GM21381 (cell line): ENCODE data around the gene DPP6.
"Not testable (repeated sequence)": the region's sequence is repeated elsewhere in the genome, so short reads cannot be mapped to it uniquely, and the experiment has no call there.

Experiments
- ATAC-seq: cut with Tn5 transposase; IDR thresholded peaks from one replicate; pipeline ENCODE4 v1.9.1; 2021; ENCODE audit warnings: mild to moderate bottlenecking, moderate library complexity; ENCODE audit not compliant: unreplicated experiment

The DPP6 gene

GRCh38 chr7:154051643-154052529, at the start of gene DPP6:
Gene DPP6, plus strand, starts transcription at chr7:154052398.
- not testable (repeated sequence) for ATAC-seq

GRCh38 chr7:154009423-154009911, 42.7 kb upstream of the DPP6 start:
- ATAC-seq = not testable (repeated sequence)

- not testable (repeated sequence) for ATAC-seq
Measured at GRCh38 chr7:154010726-154011568, 41.3 kb upstream of the DPP6 start.

GRCh38 chr7:154012800-154013199, 39.4 kb upstream of the DPP6 start:
- ATAC-seq = not testable (repeated sequence)

- ATAC-seq = not testable (repeated sequence)
Measured at GRCh38 chr7:154015636-154016035, 36.6 kb upstream of the DPP6 start.

GRCh38 chr7:154018354-154018753, 33.8 kb upstream of the DPP6 start:
- not testable (repeated sequence) for ATAC-seq

- ATAC-seq = not testable (repeated sequence)
Measured at GRCh38 chr7:154027805-154028204, 24.4 kb upstream of the DPP6 start.

- not testable (repeated sequence) for ATAC-seq
Measured at GRCh38 chr7:154030476-154031080, 21.6 kb upstream of the DPP6 start.

- ATAC-seq = peak; percentile 78
Measured at GRCh38 chr7:154039466-154040165, 12.6 kb upstream of the DPP6 start.

GRCh38 chr7:154050394-154050793, 1.8 kb upstream of the DPP6 start:
- ATAC-seq = not testable (repeated sequence)

GRCh38 chr7:154051006-154051642, 1.1 kb upstream of the DPP6 start:
- not testable (repeated sequence) for ATAC-seq

- ATAC-seq = not testable (repeated sequence)
Measured at GRCh38 chr7:154052530-154053252, 493 bp downstream of the DPP6 start.

- not testable (repeated sequence) for ATAC-seq
Measured at GRCh38 chr7:154053466-154054312, 1.5 kb downstream of the DPP6 start.

- ATAC-seq = not testable (repeated sequence)
Measured at GRCh38 chr7:154054664-154055063, 2.5 kb downstream of the DPP6 start.

GRCh38 chr7:154055491-154056106, 3.4 kb downstream of the DPP6 start:
- not testable (repeated sequence) for ATAC-seq

GRCh38 chr7:154058783-154059182, 6.6 kb downstream of the DPP6 start:
- ATAC-seq = not testable (repeated sequence)

GRCh38 chr7:154060551-154060950, 8.4 kb downstream of the DPP6 start:
- not testable (repeated sequence) for ATAC-seq

- ATAC-seq = not testable (repeated sequence)
Measured at GRCh38 chr7:154071833-154072232, 19.6 kb downstream of the DPP6 start.
